H9 (cell line): ENCODE measurements around the gene ZGRF1. TPM values are rescaled to one million over a fixed set of nuclear protein-coding genes. Genes with fewer than 3 reads are reported as not detected.
A peak's percentile ranks its signal among the peaks of the same experiment; 100 is the strongest.

ENCODE experiments used
- DNase-seq: peaks from one replicate; pipeline ENCODE4 v3.0.0-alpha.2; 2017
- H2AFZ ChIP-seq: one replicate; pipeline ENCODE4 v1.6.1; 2013; ENCODE audit warnings: mild to moderate bottlenecking, low read length, control low read depth, moderate library complexity
- H2AK5ac ChIP-seq: 2 replicates; pipeline ENCODE4 v1.6.1; 2013; ENCODE audit warnings: low read length, control low read depth, mixed read lengths; ENCODE audit not compliant: insufficient read length
- H2BK120ac ChIP-seq: one replicate; pipeline ENCODE4 v1.6.1; 2013; ENCODE audit warnings: low read depth, mild to moderate bottlenecking, low read length, control low read depth, inconsistent platforms; ENCODE audit not compliant: poor library complexity, severe bottlenecking
- H2BK12ac ChIP-seq: 2 replicates; pipeline ENCODE4 v1.6.1; 2013; ENCODE audit warnings: low read length, control low read depth, mixed read lengths, low read depth; ENCODE audit not compliant: insufficient read length
- H2BK15ac ChIP-seq: 2 replicates; pipeline ENCODE4 v1.6.1; 2013; ENCODE audit warnings: low read depth, low read length, control low read depth
- H2BK20ac ChIP-seq: one replicate; pipeline ENCODE4 v1.6.1; 2013; ENCODE audit warnings: low read depth, mild to moderate bottlenecking, low read length, control low read depth, inconsistent platforms; ENCODE audit not compliant: poor library complexity, severe bottlenecking
- H2BK5ac ChIP-seq: 2 replicates; pipeline ENCODE4 v1.6.1; 2013; ENCODE audit warnings: low read length, control low read depth, mixed read lengths; ENCODE audit not compliant: insufficient read length
- H3K14ac ChIP-seq: 2 replicates; pipeline ENCODE4 v1.6.1; 2013; ENCODE audit warnings: low read length, control low read depth; ENCODE audit not compliant: insufficient read depth
- H3K18ac ChIP-seq: 2 replicates; pipeline ENCODE4 v1.6.1; 2013; ENCODE audit warnings: low read depth, mild to moderate bottlenecking, mixed read lengths, low read length, control low read depth; ENCODE audit not compliant: insufficient read length
- H3K23ac ChIP-seq: 2 replicates; pipeline ENCODE4 v1.6.1; 2013; ENCODE audit warnings: low read length, control low read depth, mixed read lengths, low read depth; ENCODE audit not compliant: insufficient read length
- H3K23me2 ChIP-seq: 2 replicates; pipeline ENCODE4 v1.6.1; 2013; ENCODE audit warnings: low read depth, mild to moderate bottlenecking, mixed read lengths, low read length, control low read depth; ENCODE audit not compliant: insufficient read length, poor library complexity, severe bottlenecking
- H3K27ac ChIP-seq: 2 replicates; pipeline ENCODE4 v1.5.1; 2013; ENCODE audit warnings: low read length, control low read depth, mixed read lengths, low read depth; ENCODE audit not compliant: insufficient read length
- H3K27me3 ChIP-seq: 2 replicates; pipeline ENCODE4 v1.6.1; 2013; ENCODE audit warnings: low read length, control low read depth, inconsistent platforms; ENCODE audit not compliant: insufficient read depth
- H3K4ac ChIP-seq: 2 replicates; pipeline ENCODE4 v1.6.1; 2013; ENCODE audit warnings: low read depth, mild to moderate bottlenecking, control low read depth, inconsistent platforms, low read length, moderate library complexity
- H3K4me1 ChIP-seq: 2 replicates; pipeline ENCODE4 v1.6.1; 2013; ENCODE audit warnings: low read length, control low read depth, inconsistent platforms; ENCODE audit not compliant: insufficient read depth
- H3K4me2 ChIP-seq: 2 replicates; pipeline ENCODE4 v1.6.1; 2013; ENCODE audit warnings: low read length, control low read depth, mixed read lengths; ENCODE audit not compliant: insufficient read length, insufficient read depth
- H3K56ac ChIP-seq: 2 replicates; pipeline ENCODE4 v1.6.1; 2013; ENCODE audit warnings: low read depth, mild to moderate bottlenecking, mixed read lengths, low read length, control low read depth; ENCODE audit not compliant: insufficient read length
- H3K79me1 ChIP-seq: 2 replicates; pipeline ENCODE4 v1.6.1; 2013; ENCODE audit warnings: low read depth, mild to moderate bottlenecking, moderate library complexity, low read length, control low read depth, inconsistent platforms; ENCODE audit not compliant: insufficient read depth, poor library complexity, severe bottlenecking
- H3K79me2 ChIP-seq: 2 replicates; pipeline ENCODE4 v1.6.1; 2013; ENCODE audit warnings: low read length, control low read depth, inconsistent platforms; ENCODE audit not compliant: insufficient read depth
- H3K9ac ChIP-seq: 2 replicates; pipeline ENCODE4 v1.6.1; 2013; ENCODE audit warnings: low read length, control low read depth, mixed read lengths; ENCODE audit not compliant: insufficient read length; ENCODE audit errors: extremely low read depth
- H3K9me3 ChIP-seq: one replicate; pipeline ENCODE4 v1.6.1; 2013; ENCODE audit warnings: low read depth, low read length, inconsistent platforms; ENCODE audit not compliant: control insufficient read depth
- H3T11ph ChIP-seq: one replicate; pipeline ENCODE4 v1.6.1; 2013; ENCODE audit warnings: mild to moderate bottlenecking, low read length, control low read depth, inconsistent platforms
- H4K20me1 ChIP-seq: one replicate; pipeline ENCODE4 v1.6.1; 2013; ENCODE audit not compliant: control insufficient read depth, insufficient read length, insufficient read depth
- H4K5ac ChIP-seq: 2 replicates; pipeline ENCODE4 v1.6.1; 2013; ENCODE audit warnings: low read depth, mild to moderate bottlenecking, mixed read lengths, low read length, control low read depth; ENCODE audit not compliant: insufficient read length
- H4K8ac ChIP-seq: replicated peaks from 2 replicates; pipeline ENCODE4 v1.6.1; 2013; ENCODE audit warnings: low read length, control low read depth, mixed read lengths, low read depth; ENCODE audit not compliant: insufficient read length
- H4K91ac ChIP-seq: 2 replicates; pipeline ENCODE4 v1.6.1; 2013; ENCODE audit warnings: low read depth, mild to moderate bottlenecking, moderate library complexity, mixed read lengths, low read length, control low read depth; ENCODE audit not compliant: insufficient read length
- H3K27ac Mint-ChIP-seq, 3 experiments: 2 replicates in 2 of 3; 3 replicates in 1 of 3; pipeline ENCODE4 v1.8.0; 2020 to 2021; ENCODE audit warnings: mixed read lengths in 3 of 3, mild to moderate bottlenecking in 1 of 3, moderate library complexity in 1 of 3
- H3K27me3 Mint-ChIP-seq: 2 replicates; pipeline ENCODE4 v1.8.0; 2021; ENCODE audit warnings: low read depth, mild to moderate bottlenecking, moderate library complexity, mixed read lengths
- H3K36me3 Mint-ChIP-seq, 3 experiments: 2 replicates in 2 of 3; 3 replicates in 1 of 3; pipeline ENCODE4 v1.8.0; 2020 to 2021; ENCODE audit warnings: low read depth in 3 of 3, mixed read lengths in 3 of 3; ENCODE audit not compliant: insufficient read depth in 1 of 3
- H3K4me1 Mint-ChIP-seq, 2 experiments: 2 replicates each; pipeline ENCODE4 v1.8.0; 2020; ENCODE audit warnings: mixed read lengths in 2 of 2
- H3K4me3 Mint-ChIP-seq, 2 experiments: 2 replicates in 1 of 2; 3 replicates in 1 of 2; pipeline ENCODE4 v1.8.0; 2020 to 2021; ENCODE audit warnings: mild to moderate bottlenecking in 2 of 2, mixed read lengths in 2 of 2, moderate library complexity in 1 of 2
- H3K9me3 Mint-ChIP-seq, 2 experiments: 2 replicates in 1 of 2; 3 replicates in 1 of 2; pipeline ENCODE4 v1.8.0; 2020; ENCODE audit warnings: mild to moderate bottlenecking in 2 of 2, mixed read lengths in 2 of 2, moderate library complexity in 1 of 2
- CTCF ChIP-seq: fragments of 200-600 bp; sonication (generic); conservative IDR thresholded peaks from 3 replicates; pipeline ENCODE4 v1.8.0; 2021; ENCODE audit warnings: antibody characterized with exemption, mild to moderate bottlenecking
- WGBS: extraction: QIAGEN DNeasy Blood & Tissue Kit; methylation state at CpG from one replicate; pipeline ENCODE4 v1.1.7; 2013; ENCODE audit warnings: missing lambda C conversion rate, low lambda C conversion rate, mixed read lengths; ENCODE audit not compliant: insufficient read length; ENCODE audit errors: extremely low coverage; 5-methylcytosine and 5-hydroxymethylcytosine counted together
- total RNA-seq: library from RNA; stranded (reverse); gene quantifications from 2 replicates; pipeline ENCODE4 v1.2.1, GENCODE V29; 2021

Gene ZGRF1
- total RNA-seq, 1 experiment from 2014 or later, result 38.3 TPM

GRCh38 chr4:112519689-112520597, 116.8 kb downstream of the ZGRF1 start:
- H3K36me3 Mint-ChIP-seq, result peaks cover 0 to 2% (median 0%) of the 10 kb centered on the region in 3 experiments; a peak in 2 of 7 replicates
- Histone ChIP-seq H3K4me2 (peak overlapping the region; percentile 79), H3K56ac (no peak overlapping the region), H3K9me3 (no peaks in the 10 kb centered on the region), H2BK5ac (no peak overlapping the region), H2BK120ac (no peak overlapping the region), H3K23ac (no peak overlapping the region), H4K91ac (no peak overlapping the region), H3K23me2 (peaks cover 34% of the 10 kb centered on the region), H3T11ph (no peak overlapping the region), H3K9ac (no peak overlapping the region), H2BK20ac (no peak overlapping the region), H3K18ac (no peak overlapping the region), H2BK12ac (no peak overlapping the region), H2AFZ (no peak overlapping the region), H3K79me1 (no peaks in the 10 kb centered on the region), H4K8ac (no peak overlapping the region), H4K20me1 (no peaks in the 10 kb centered on the region), H3K4me1 (no peaks in the 10 kb centered on the region; the same call in 1 of the 2 replicates), H3K4ac (no peak overlapping the region), H3K79me2 (no peaks in the 10 kb centered on the region), H3K14ac (no peak overlapping the region), H4K5ac (no peak overlapping the region), H3K27ac (no peak overlapping the region), H2AK5ac (no peak overlapping the region), H3K27me3 (peaks cover 79% of the 10 kb centered on the region), H2BK15ac (no peak overlapping the region)
- H3K4me3 Mint-ChIP-seq, result peak overlapping the region; percentile 46 to 87; a peak in 4 of 5 replicates
- WGBS, result no CpG with 5 or more reads among the region's 21 CpGs
- peaks cover 50 to 75% of the 10 kb centered on the region in 2 experiments for H3K4me1 Mint-ChIP-seq
- H3K9me3 Mint-ChIP-seq, result peaks cover 4 to 11% of the 10 kb centered on the region in 2 experiments; a peak in 3 of 5 replicates
- TF ChIP-seq CTCF, result peak; percentile 53
- no peak overlapping the region for H3K27ac Mint-ChIP-seq
- DNase-seq, result peak; percentile 75
- H3K27me3 Mint-ChIP-seq, result peaks cover 97% of the 10 kb centered on the region
